CD14-positive monocyte (primary cell): ENCODE data around the gene DRGX. TPM values are rescaled to one million over a fixed set of nuclear protein-coding genes. Genes with fewer than 3 reads are reported as not detected.
A peak's percentile ranks its signal among the peaks of the same experiment; 100 is the strongest.

Experiments used
- DNase-seq, 3 donors: peaks; one replicate each; pipeline ENCODE4 v3.0.0-alpha.2; 2011 to 2022
- H2AFZ ChIP-seq: 2 replicates; pipeline ENCODE4 v1.6.0; 2012; ENCODE audit warnings: mild to moderate bottlenecking, low read depth, low read length, inconsistent platforms; ENCODE audit not compliant: insufficient read depth, poor library complexity, severe bottlenecking
- H3K27ac ChIP-seq, 2 donors: 1 replicate in 1 of 2; 2 replicates in 1 of 2; pipeline ENCODE4 v1.5.1; 2012 to 2013; ENCODE audit warnings: low read length in 2 of 2, control low read depth in 1 of 2, inconsistent platforms in 1 of 2, low read depth in 1 of 2, mild to moderate bottlenecking in 1 of 2
- H3K27me3 ChIP-seq, 2 donors: one replicate each; pipeline versions ENCODE4 v1.6.0 to v1.6.1; 2011 to 2013; ENCODE audit warnings: low read length in 2 of 2; ENCODE audit not compliant: control insufficient read depth in 2 of 2, insufficient read depth in 2 of 2
- H3K36me3 ChIP-seq, 2 donors: replicated peaks in 1 of 2; 1 replicate in 1 of 2; 2 replicates in 1 of 2; pipeline versions ENCODE4 v1.5.1 to v1.6.1; 2012 to 2013; ENCODE audit warnings: low read length in 2 of 2, control low read depth in 1 of 2, inconsistent platforms in 1 of 2, mild to moderate bottlenecking in 1 of 2; ENCODE audit not compliant: insufficient read depth in 2 of 2, control insufficient read depth in 1 of 2
- H3K4me1 ChIP-seq, 2 donors: 1 replicate in 1 of 2; 2 replicates in 1 of 2; pipeline versions ENCODE4 v1.5.1 to v1.6.1; 2012 to 2013; ENCODE audit warnings: low read length in 2 of 2, control low read depth in 1 of 2, inconsistent platforms in 1 of 2, mild to moderate bottlenecking in 1 of 2, moderate library complexity in 1 of 2; ENCODE audit not compliant: insufficient read depth in 2 of 2, control insufficient read depth in 1 of 2
- H3K4me2 ChIP-seq: replicated peaks from 2 replicates; pipeline ENCODE3; 2012; ENCODE audit warnings: low read length, moderate library complexity, mild to moderate bottlenecking; ENCODE audit not compliant: poor library complexity, severe bottlenecking; ENCODE audit errors: extremely low read depth
- H3K4me3 ChIP-seq, 3 experiments: fragments of 200-600 bp in 1 of 3; sonication (generic) in 1 of 3; replicated peaks in 1 of 3; 1 replicate in 2 of 3; 2 replicates in 1 of 3; pipeline ENCODE4 v1.5.1; 2011 to 2013; ENCODE audit warnings: low read length in 3 of 3, mild to moderate bottlenecking in 3 of 3, control low read depth in 2 of 3, low read depth in 2 of 3, inconsistent platforms in 1 of 3, moderate library complexity in 1 of 3
- H3K79me2 ChIP-seq: 2 replicates; pipeline ENCODE4 v1.6.0; 2012; ENCODE audit warnings: mild to moderate bottlenecking, control low read depth, inconsistent platforms, low read length, moderate library complexity; ENCODE audit not compliant: insufficient read depth
- H3K9ac ChIP-seq: 2 replicates; pipeline ENCODE4 v1.6.0; 2017; ENCODE audit warnings: low read length, mild to moderate bottlenecking; ENCODE audit not compliant: insufficient read depth, poor library complexity, severe bottlenecking
- H3K9me3 ChIP-seq, 2 donors: replicated peaks in 1 of 2; 1 replicate in 1 of 2; 2 replicates in 1 of 2; pipeline versions ENCODE4 v1.5.1 to v1.6.1; 2012 to 2013; ENCODE audit warnings: low read length in 2 of 2, control low read depth in 1 of 2; ENCODE audit not compliant: control insufficient read depth in 1 of 2, insufficient read depth in 1 of 2
- H4K20me1 ChIP-seq: 2 replicates; pipeline ENCODE4 v1.6.0; 2012; ENCODE audit warnings: mild to moderate bottlenecking, low read length, control low read depth, moderate library complexity; ENCODE audit not compliant: insufficient read depth
- H3K27ac Mint-ChIP-seq, 7 donors: one replicate each; pipeline ENCODE4 v1.8.0; 2020; ENCODE audit warnings: mild to moderate bottlenecking in 7 of 7, mixed read lengths in 7 of 7, moderate library complexity in 6 of 7, inconsistent platforms in 2 of 7
- H3K27me3 Mint-ChIP-seq, 3 donors: one replicate each; pipeline ENCODE4 v1.8.0; 2021 to 2022; ENCODE audit warnings: low read depth in 3 of 3, mild to moderate bottlenecking in 3 of 3, mixed read lengths in 3 of 3, moderate library complexity in 3 of 3, inconsistent platforms in 1 of 3
- H3K36me3 Mint-ChIP-seq, 2 donors: one replicate each; pipeline ENCODE4 v1.8.0; 2020; ENCODE audit warnings: mixed read lengths in 2 of 2, inconsistent platforms in 1 of 2, mild to moderate bottlenecking in 1 of 2
- H3K4me1 Mint-ChIP-seq: one replicate; pipeline ENCODE4 v1.8.0; 2020; ENCODE audit warnings: mild to moderate bottlenecking, mixed read lengths
- H3K4me3 Mint-ChIP-seq, 2 donors: one replicate each; pipeline ENCODE4 v1.8.0; 2020; ENCODE audit warnings: mild to moderate bottlenecking in 2 of 2, mixed read lengths in 2 of 2, moderate library complexity in 1 of 2
- H3K9me3 Mint-ChIP-seq, 7 donors: one replicate each; pipeline ENCODE4 v1.8.0; 2020 to 2022; ENCODE audit warnings: mixed read lengths in 7 of 7, mild to moderate bottlenecking in 6 of 7, moderate library complexity in 6 of 7, inconsistent platforms in 2 of 7
- WGBS: methylation state at CpG from one replicate; pipeline ENCODE4 v1.1.5; 2013; ENCODE audit warnings: missing lambda C conversion rate; ENCODE audit not compliant: insufficient coverage; 5-methylcytosine and 5-hydroxymethylcytosine counted together
- intact Hi-C, 2 donors: fragments of 100-400 bp; cut with micrococcal nuclease; formaldehyde crosslinking; loops; one replicate each; pipeline versions ENCODE4 v1.15.0 to v1.15.1; 2023
- polyA plus RNA-seq, 3 donors: library from polyadenylated mRNA; depleted of rRNA in 1 of 3; unstranded in 2 of 3; stranded (reverse) in 1 of 3; fragments of 300-500 nt in 2 of 3; fragments of >200 nt in 1 of 3; fragmentation: Illumina TruSeq in 2 of 3; gene quantifications; 1 replicate in 2 of 3; 2 replicates in 1 of 3; pipeline ENCODE4 v1.2.3, GENCODE V29; 2012 to 2021
- TF ChIP-seq, protein P1 (sequence below): fragments of 200-600 bp; IDR thresholded peaks from one replicate; pipeline ENCODE4 v1.8.0; 2022; ENCODE audit warnings: antibody characterized with exemption, mild to moderate bottlenecking

Gene DRGX
- polyA plus RNA-seq, 3 donors, result not detected

DNA sequence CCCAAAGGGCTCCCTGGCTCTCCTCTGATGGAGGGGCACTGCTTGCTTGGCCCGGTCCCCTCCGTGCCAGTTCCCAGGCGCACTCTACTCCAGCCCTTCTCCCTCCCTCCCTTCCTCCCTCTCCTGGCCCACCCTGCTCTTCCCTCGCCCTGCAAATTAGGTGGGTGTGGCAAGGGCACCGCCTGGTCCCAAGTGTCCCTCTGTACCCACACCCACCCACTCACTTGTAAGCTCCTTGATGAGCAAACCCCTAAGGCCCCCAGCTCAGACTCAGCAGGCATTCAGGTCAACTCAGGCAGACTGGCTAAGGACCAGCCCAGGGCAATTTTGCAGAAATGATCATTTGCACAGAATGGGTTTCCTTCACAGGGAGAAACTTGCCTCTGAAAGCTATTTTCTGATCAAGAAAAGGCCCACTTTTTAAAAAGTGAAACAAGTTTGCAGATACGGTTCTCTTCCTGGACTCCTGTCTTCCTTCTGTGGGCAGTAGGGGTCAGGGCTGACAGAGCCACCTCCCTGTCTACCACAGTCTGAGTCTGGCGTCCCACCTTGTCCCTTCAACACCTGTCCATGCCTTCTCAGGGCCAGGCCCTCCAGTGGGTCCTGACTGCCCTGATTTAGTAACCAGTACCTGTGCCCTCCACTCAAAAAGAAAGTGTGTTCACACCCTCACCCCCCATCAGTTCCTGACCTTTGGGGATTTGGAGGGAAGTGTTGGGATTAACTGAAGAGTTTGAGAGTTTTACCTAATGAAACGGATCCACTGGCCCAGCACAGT, 68.7 kb downstream of the DRGX start:
- Histone ChIP-seq H3K27me3 (no peaks in the 10 kb centered on the region), H3K36me3 (no peaks in the 10 kb centered on the region), H3K4me3 (no peak overlapping the region), H3K4me2 (no peak overlapping the region), H4K20me1 (no peaks in the 10 kb centered on the region), H2AFZ (no peak overlapping the region), H3K9me3 (no peaks in the 10 kb centered on the region), H3K79me2 (no peaks in the 10 kb centered on the region), H3K27ac (no peak overlapping the region), H3K4me1 (peaks cover 10 to 27% of the 10 kb centered on the region in 2 donors), H3K9ac (no peak overlapping the region)
- WGBS, result 90% methylated on average over 4 of the region's 8 CpGs
- Mint-ChIP-seq H3K4me3 (no peak overlapping the region), H3K27me3 (peaks cover 4 to 21% (median 6%) of the 10 kb centered on the region in 3 donors), H3K4me1 (peaks cover 30% of the 10 kb centered on the region), H3K36me3 (no peaks in the 10 kb centered on the region), H3K27ac (no peak overlapping the region), H3K9me3 (peaks cover 0 to 2% (median 0%) of the 10 kb centered on the region in 7 donors)
- DNase-seq, result peak in 1 of 3 donors; percentile 1
- TF ChIP-seq, protein P1, sequence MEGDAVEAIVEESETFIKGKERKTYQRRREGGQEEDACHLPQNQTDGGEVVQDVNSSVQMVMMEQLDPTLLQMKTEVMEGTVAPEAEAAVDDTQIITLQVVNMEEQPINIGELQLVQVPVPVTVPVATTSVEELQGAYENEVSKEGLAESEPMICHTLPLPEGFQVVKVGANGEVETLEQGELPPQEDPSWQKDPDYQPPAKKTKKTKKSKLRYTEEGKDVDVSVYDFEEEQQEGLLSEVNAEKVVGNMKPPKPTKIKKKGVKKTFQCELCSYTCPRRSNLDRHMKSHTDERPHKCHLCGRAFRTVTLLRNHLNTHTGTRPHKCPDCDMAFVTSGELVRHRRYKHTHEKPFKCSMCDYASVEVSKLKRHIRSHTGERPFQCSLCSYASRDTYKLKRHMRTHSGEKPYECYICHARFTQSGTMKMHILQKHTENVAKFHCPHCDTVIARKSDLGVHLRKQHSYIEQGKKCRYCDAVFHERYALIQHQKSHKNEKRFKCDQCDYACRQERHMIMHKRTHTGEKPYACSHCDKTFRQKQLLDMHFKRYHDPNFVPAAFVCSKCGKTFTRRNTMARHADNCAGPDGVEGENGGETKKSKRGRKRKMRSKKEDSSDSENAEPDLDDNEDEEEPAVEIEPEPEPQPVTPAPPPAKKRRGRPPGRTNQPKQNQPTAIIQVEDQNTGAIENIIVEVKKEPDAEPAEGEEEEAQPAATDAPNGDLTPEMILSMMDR, result no peak
- intact Hi-C loops, result no loop called here

DNA sequence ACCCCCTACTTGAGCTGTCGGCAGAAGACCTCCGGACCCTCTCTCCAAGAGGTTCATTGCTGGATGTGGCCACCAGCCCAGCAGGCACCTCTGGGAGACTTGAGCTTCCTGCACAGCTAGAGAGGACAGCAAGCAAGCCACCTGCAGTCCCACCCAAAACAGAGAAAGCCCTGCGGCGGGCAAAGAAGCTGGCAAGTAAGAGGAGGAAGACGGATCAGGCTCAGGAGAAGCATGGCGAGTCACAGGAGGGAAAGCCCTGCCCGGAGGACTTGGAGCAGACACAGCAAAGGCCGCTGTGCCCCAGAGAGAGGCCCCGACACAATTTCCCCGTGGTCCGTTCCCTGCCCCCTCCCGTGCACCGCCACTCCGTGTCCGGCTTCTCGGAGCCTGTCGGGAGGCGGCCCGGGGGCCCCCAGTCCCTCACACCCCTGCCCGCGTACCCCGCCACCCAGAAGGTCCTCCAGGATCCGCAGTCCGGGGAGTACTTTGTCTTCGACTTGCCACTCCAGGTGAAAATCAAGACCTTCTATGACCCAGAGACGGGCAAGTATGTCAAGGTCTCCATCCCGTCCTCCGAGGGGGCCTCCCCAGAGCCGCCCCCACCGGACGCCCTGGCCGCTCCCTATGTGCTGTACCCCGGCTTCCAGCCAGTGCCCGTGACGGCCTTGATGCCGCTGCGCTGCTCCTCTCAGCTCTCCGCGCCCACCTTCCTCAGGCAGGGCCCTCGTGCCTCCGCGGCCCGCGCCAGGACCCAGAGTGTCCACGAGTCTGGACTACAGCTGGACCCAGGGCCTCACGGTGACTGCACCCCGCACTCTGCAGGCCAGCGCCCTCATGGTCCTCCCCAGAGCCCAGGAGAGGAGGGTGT, 69.7 kb downstream of the DRGX start:
- Histone ChIP-seq H3K9me3 (no peaks in the 10 kb centered on the region), H3K4me3 (no peak overlapping the region), H3K79me2 (no peaks in the 10 kb centered on the region), H3K9ac (no peak overlapping the region), H3K27ac (no peak overlapping the region), H3K4me1 (peaks cover 10 to 27% of the 10 kb centered on the region in 2 donors), H3K27me3 (no peaks in the 10 kb centered on the region), H2AFZ (no peak overlapping the region), H4K20me1 (no peaks in the 10 kb centered on the region), H3K36me3 (no peaks in the 10 kb centered on the region), H3K4me2 (no peak overlapping the region)
- H3K4me3 Mint-ChIP-seq, result no peak overlapping the region
- H3K4me1 Mint-ChIP-seq, result peaks cover 30% of the 10 kb centered on the region
- H3K9me3 Mint-ChIP-seq, result peaks cover 0 to 2% (median 0%) of the 10 kb centered on the region in 7 donors
- H3K27me3 Mint-ChIP-seq, result peaks cover 4 to 20% (median 6%) of the 10 kb centered on the region in 3 donors
- 97% methylated on average over 46 of the region's 48 CpGs for WGBS
- TF ChIP-seq, protein P1, result no peak
- DNase-seq, result peak in 1 of 3 donors; percentile 1
- H3K27ac Mint-ChIP-seq, result no peak overlapping the region
- intact Hi-C loops, result no loop called here
- H3K36me3 Mint-ChIP-seq, result no peaks in the 10 kb centered on the region
